DMS 273 treated with DMSO at 0.1 percent for 48 hours (cell line): Measurements from ENCODE around the gene TDG.

Source experiments
- DNase-seq: peaks from one replicate; lab custom pipeline; 2025; lab: John Stamatoyannopoulos, UW

Gene TDG

GRCh38 chr12:103965590-103966504 is at the start of gene TDG:
Gene TDG (plus strand): TSS chr12:103965872. CDS start chr12:103966038, 166 bp downstream.
- peak; percentile 95 for DNase-seq

- DNase-seq = no peak
Measured at GRCh38 chr12:103917873-103918272, 47.8 kb upstream of the TDG start.

DNA sequence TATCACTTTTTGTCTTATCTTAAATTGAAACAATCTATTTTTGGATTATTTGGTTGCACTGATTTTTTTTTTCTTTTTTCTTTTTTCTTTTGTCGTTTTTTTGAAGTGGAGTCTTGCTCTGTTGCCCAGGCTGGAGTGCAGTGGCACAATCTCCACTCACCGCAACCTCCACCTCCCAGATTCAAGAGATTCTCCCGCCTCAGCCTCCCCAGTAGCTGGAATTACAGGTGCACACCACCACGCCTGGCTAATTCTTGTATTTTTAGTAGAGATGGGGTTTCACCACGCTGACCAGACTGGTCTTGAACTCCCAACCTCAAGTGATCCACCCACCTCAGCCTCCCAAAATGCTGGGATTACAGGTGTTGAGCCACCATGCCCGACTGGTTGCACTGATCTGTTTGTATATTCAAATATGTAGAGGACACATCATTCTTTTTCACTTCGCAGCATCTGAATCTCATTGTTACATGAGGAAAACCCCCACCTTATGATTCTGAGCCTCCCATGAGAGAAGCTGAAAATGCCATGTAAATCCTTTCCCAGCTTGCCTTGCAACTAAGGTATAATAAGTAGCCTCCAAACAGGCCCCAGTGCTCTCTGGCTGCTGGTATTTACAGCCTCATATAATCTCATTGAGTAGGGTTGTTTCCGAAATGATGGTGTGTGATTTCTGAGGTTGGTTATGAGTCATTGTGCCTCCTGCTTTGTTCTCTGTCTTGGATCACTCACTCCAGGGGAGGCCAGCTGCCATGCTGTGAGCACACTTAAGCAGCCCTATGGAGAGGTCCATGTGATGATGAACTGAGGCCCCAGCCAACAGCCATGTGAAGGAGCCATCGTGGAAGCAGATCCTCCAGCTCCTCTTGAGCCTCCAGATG is 40.7 kb upstream of the TDG start:
- DNase-seq = no peak

- no peak for DNase-seq
Measured at GRCh38 chr12:103928682-103929045, 37.0 kb upstream of the TDG start.

DNA sequence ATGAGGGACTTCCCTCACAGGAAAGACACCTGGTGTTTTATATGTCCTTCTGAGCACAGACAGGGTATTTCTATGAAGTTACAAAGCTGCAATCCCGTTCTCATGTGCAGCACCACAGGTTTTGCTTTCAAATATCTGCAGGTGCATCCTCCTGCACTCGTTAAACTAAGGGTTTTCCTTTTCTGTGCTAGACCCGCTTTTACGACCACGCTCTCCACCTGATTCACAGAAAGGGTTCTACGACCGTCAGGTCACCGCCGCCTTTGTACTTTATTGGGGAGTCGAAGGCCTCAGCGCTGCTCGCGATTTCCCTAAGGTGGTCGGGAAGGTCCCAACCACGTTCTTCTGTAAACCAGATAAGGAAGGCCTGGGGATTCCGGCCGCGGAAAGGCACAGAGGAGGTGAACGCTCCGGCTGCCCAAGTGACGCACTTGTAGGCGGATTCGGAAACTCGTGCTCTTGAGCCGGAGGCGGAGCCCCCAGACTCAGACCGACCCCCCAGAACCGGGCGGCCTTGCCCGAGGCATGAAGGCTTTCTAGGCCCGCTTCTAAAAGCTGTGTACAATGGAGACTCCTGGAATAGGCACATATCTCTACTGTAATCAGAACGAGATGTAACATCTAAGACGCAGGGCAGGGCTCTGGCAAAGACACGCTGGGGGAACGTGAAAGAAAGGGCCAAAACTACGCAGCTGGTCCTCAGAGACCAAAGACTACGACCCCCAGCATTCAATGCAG is 36.5 kb upstream of the TDG start:
- no peak for DNase-seq

GRCh38 chr12:103929784-103930033 is 36.0 kb upstream of the TDG start:
- peak; percentile 82 for DNase-seq

- peak; percentile 96 for DNase-seq
Measured at GRCh38 chr12:103930034-103930786, 35.5 kb upstream of the TDG start, which contains the start of gene HSP90B1. Gene HSP90B1 (plus strand): TSS chr12:103930410. CDS start chr12:103930516, 106 bp downstream.

DNA sequence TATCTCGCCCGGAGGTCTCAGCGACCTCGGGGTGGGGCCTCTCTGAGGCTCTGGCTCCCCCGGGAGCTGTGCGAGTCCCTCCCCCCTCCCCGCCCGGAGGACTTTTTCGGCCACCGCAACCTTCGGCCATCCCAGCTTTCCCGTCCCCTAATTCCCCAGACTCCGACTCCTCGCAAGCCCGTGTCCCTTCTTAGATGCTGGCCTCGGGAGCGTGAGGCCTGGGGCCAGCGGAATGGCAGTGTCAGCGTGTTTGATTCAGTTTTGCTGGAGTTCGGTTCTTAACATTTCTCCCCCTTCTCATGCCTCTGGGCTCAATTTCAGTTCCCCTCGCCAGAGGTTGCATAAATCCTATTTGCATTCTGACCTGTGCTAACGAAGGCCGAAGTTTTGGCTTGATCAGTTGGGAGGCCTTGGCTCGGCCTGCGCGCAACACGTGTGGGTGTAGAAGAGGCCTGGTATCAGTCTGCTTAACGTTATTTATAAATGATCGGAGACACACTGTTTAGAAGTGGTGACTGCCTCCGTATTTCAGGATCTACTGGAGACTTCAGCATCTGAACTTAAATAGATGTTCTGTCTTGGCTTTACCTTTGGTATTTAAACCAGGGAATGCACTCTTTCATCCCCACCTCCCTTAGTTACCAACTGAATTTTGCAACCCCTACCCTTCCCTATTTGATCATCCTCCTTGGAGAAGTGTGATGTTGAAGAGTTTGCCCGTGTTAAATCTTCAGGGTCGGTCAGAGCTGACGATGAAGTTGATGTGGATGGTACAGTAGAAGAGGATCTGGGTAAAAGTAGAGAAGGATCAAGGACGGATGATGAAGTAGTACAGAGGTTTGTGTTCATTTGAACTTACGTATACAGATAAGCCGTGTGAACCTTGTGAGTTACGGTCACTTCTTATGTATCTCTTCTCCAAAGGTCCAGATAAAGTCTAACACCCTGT is 34.6 kb upstream of the TDG start:
- DNase-seq = no peak

DNA sequence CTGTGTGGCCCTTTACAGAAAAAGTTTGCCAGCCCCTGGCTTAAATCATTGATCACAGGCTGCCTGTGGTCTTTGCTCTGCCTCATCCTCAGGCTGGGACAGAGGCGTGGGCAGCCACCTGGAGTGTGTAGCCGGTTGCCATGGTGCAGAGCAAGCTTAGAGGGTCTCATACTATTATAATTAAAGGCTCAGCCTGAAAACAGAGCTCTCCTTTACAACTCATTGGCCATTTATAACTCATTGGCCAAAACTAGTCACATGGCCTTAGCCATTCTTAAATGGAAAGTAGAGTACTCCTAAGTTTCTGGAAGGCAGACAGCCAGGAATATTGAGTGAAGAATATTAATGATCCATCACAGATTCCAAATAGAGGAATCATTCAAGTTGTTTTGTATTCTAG is 32.4 kb upstream of the TDG start:
- no peak for DNase-seq

- no peak for DNase-seq
Measured at GRCh38 chr12:103936679-103937078, 29.0 kb upstream of the TDG start.

DNA sequence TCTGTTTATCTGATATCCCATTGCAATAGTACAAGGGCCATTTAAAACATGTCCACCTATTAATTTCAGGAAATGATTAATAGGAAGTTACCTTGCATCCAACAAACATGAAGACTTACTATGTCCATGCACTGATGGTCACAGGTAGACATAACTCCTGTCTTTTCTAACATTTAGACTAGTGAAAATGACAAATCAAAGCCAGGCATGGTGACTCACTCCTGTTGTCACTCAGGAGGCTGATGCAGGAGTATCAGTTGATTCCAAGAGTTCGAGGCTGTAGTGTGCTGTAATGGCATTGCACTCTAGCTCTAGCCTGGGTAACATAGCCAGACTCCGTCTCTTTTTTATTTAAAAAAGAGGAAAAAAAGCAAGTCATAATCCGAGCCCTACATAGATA is 20.7 kb upstream of the TDG start:
- DNase-seq = no peak

DNA sequence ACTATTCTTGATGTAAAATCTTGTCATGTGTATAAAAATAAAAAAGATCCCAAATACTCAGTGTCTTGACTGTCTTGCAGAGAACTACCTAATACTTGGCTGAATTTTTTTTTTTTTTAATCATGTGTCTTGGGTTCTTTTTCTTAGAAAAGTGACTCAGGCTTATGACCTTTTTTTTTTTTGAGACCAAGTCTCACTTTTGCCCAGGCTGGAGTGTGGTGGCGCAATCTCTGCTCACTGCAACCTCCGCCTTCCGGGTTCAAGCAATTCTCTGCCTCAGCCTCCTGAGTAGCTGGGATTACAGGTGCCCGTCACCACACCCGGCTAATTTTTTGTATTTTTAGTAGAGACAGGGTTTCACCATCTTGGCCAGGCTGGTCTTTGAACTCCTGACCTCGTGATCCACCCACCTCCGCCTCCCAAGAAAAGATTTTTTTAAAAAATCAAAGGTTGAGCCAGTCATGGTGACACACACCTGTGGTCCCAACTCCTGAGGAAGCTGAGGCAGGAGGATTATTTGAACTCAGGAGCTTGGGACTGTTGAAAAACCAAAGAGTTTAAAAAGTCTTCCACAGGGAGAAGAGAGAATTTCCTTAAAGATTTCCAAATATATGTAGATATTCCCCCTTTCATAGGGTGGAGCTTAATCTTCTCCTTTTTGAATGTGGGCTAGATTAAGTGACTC is 17.7 kb upstream of the TDG start:
- DNase-seq = no peak

GRCh38 chr12:103948746-103949406 is 16.8 kb upstream of the TDG start:
- no peak for DNase-seq

- DNase-seq = no peak
Measured at GRCh38 chr12:103952497-103952896, 13.2 kb upstream of the TDG start.

- no peak for DNase-seq
Measured at GRCh38 chr12:103955811-103956508, 9.7 kb upstream of the TDG start.

DNA sequence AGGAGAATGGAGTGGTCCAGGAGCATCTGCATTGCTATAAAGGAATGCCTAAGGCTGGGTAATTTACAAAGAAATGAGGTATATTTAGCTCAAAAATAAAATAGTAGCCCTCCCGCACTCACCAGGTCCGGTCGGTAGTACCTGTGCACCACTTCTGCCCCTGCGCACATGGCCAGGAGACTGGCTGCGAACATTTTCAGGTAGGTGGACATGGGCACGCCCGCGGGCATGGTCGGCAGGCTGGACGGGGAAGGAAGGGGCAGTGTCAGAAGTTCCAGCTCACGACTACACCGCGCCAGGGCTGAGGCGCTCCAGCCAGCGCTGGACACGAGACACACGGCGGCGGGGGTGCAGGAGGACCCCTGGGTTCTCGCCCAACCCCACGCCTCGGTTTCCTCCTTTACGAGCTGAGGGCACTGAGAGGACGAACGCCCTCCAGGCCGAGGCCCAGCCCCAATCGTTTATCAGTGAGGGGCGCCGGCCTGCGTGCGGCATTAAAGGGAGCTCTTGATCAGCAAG is 9.1 kb upstream of the TDG start:
- no peak for DNase-seq

- DNase-seq = no peak
Measured at GRCh38 chr12:103957865-103958388, 7.7 kb upstream of the TDG start.

DNA sequence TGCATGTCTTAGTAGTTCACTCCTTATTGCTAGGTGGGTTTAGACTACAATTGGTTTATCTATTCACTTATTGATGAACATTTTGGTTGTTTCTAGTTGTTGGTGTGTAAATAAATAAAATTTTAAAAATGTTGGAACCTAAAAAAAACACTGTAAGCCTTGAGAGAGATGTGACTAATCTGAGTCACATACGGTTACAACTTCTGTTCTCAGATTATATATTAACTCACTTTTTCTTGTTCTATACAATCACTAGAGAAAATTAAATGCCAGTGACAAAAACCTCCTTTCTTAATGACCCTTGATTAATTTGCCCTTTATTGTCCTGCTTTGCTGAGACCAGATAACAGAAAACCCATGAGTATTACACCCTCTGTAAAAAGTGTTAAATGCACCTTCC is 7.1 kb upstream of the TDG start:
- DNase-seq = no peak
